Parathyroid adenoma (tissue), 2 donors: ENCODE results near the gene THAP4.

ENCODE experiments used
- H2AFZ ChIP-seq: fragments of 300-600 bp; sonication (generic); one replicate; pipeline ENCODE4 v1.7.0; 2017; ENCODE audit warnings: antibody characterized with exemption, mild to moderate bottlenecking
- H3K27ac ChIP-seq: fragments of 300-600 bp; sonication (generic); one replicate; pipeline ENCODE4 v1.7.0; 2017
- H3K27me3 ChIP-seq: fragments of 300-600 bp; sonication (generic); one replicate; pipeline ENCODE4 v1.7.0; 2017; ENCODE audit warnings: low read length; ENCODE audit not compliant: control insufficient read depth, insufficient read depth
- H3K36me3 ChIP-seq: fragments of 300-600 bp; sonication (generic); one replicate; pipeline ENCODE4 v1.7.0; 2017; ENCODE audit warnings: low read length; ENCODE audit not compliant: control insufficient read depth, insufficient read depth
- H3K4me1 ChIP-seq: fragments of 300-600 bp; sonication (generic); one replicate; pipeline ENCODE4 v1.7.0; 2017; ENCODE audit warnings: control low read depth
- H3K4me2 ChIP-seq: fragments of 300-600 bp; sonication (generic); one replicate; pipeline ENCODE4 v1.7.0; 2017; ENCODE audit warnings: low read length
- H3K4me3 ChIP-seq: fragments of 300-600 bp; sonication (generic); one replicate; pipeline ENCODE4 v1.7.0; 2017; ENCODE audit warnings: low read depth, low read length
- H3K79me2 ChIP-seq: fragments of 300-600 bp; sonication (generic); one replicate; pipeline ENCODE4 v1.7.0; 2017; ENCODE audit warnings: control low read depth
- H3K9ac ChIP-seq: fragments of 300-600 bp; sonication (generic); one replicate; pipeline ENCODE4 v1.7.0; 2017; ENCODE audit warnings: mild to moderate bottlenecking
- H3K9me3 ChIP-seq: fragments of 300-600 bp; sonication (generic); one replicate; pipeline ENCODE4 v1.7.0; 2017; ENCODE audit warnings: low read length; ENCODE audit not compliant: control insufficient read depth
- TF ChIP-seq, protein P1 (sequence below): fragments of 300-600 bp; sonication (generic); IDR thresholded peaks from one replicate; pipeline ENCODE4 v1.7.0; 2017; ENCODE audit warnings: antibody characterized with exemption, mild to moderate bottlenecking
- donor health status: primary hyperparathyroidism.

Gene THAP4

DNA sequence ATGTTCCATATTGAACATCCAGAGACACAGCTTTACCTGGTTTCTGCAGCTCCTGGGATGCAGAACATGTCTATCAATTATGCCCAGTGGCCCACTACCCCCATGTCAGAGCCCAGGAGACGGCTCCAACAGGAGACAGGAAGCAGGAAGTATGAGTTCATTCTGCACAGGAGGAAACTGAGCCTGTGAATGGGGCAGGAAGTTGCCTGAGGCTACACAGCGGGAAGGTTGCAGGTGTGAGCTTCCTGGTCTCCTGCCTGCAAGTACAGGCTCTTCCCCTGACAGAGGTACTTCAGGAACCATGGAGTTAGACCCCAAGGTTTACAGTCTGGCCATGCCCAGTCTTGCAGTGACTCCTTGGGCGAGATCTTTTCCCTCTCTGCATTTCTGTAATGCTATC lies 81.2 kb downstream of the THAP4 start:
- H3K4me3 ChIP-seq = no peak overlapping the region
- H3K27me3 ChIP-seq = no peaks in the 10 kb centered on the region
- no peak overlapping the region for H3K9ac ChIP-seq
- H3K9me3 ChIP-seq = no peaks in the 10 kb centered on the region
- H3K4me2 ChIP-seq = no peak overlapping the region
- H3K27ac ChIP-seq = no peak overlapping the region
- no peaks in the 10 kb centered on the region for H3K79me2 ChIP-seq
- H3K36me3 ChIP-seq = no peaks in the 10 kb centered on the region
- no peaks in the 10 kb centered on the region for H3K4me1 ChIP-seq
- TF ChIP-seq, protein P1, sequence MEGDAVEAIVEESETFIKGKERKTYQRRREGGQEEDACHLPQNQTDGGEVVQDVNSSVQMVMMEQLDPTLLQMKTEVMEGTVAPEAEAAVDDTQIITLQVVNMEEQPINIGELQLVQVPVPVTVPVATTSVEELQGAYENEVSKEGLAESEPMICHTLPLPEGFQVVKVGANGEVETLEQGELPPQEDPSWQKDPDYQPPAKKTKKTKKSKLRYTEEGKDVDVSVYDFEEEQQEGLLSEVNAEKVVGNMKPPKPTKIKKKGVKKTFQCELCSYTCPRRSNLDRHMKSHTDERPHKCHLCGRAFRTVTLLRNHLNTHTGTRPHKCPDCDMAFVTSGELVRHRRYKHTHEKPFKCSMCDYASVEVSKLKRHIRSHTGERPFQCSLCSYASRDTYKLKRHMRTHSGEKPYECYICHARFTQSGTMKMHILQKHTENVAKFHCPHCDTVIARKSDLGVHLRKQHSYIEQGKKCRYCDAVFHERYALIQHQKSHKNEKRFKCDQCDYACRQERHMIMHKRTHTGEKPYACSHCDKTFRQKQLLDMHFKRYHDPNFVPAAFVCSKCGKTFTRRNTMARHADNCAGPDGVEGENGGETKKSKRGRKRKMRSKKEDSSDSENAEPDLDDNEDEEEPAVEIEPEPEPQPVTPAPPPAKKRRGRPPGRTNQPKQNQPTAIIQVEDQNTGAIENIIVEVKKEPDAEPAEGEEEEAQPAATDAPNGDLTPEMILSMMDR = no peak
- H2AFZ ChIP-seq = no peak overlapping the region

- no peaks in the 10 kb centered on the region for H3K4me1 ChIP-seq
- no peak overlapping the region for H3K27ac ChIP-seq
- H3K27me3 ChIP-seq = no peaks in the 10 kb centered on the region
- H3K79me2 ChIP-seq = no peaks in the 10 kb centered on the region
- H2AFZ ChIP-seq = no peak overlapping the region
- H3K9ac ChIP-seq = no peak overlapping the region
- no peak overlapping the region for H3K4me2 ChIP-seq
- TF ChIP-seq, protein P1 = no peak
- H3K4me3 ChIP-seq = no peak overlapping the region
- no peaks in the 10 kb centered on the region for H3K36me3 ChIP-seq
- H3K9me3 ChIP-seq = no peaks in the 10 kb centered on the region
These were observed 82.2 kb downstream of the THAP4 start for GRCh38 chr2:241554610-241555322.

DNA sequence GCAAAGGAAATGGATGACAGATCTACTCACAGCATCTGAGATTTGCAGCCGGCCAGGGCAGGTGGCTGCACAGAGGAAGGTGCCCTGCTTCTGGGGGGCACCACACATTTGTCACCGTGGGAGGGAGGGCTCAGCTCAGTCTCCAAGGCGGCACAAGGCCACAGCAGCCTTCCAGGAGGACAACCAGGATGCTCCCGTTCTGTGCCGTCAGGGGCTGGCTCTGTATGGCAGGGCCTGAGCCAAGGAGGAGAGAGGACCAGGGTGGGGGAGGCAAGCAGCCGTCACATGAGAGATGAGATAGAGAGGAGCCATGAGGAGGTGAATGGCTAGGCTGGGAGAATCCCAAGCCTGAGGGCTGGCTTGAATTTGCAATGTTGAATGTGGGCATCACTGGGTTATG lies 83.0 kb downstream of the THAP4 start:
- Histone ChIP-seq H3K4me1 (no peaks in the 10 kb centered on the region), H3K79me2 (no peaks in the 10 kb centered on the region), H3K36me3 (no peaks in the 10 kb centered on the region), H2AFZ (no peak overlapping the region), H3K27ac (no peak overlapping the region), H3K4me2 (no peak overlapping the region), H3K27me3 (no peaks in the 10 kb centered on the region), H3K4me3 (no peak overlapping the region), H3K9ac (no peak overlapping the region), H3K9me3 (no peaks in the 10 kb centered on the region)
- TF ChIP-seq, protein P1 = no peak

- Histone ChIP-seq H3K27me3 (no peaks in the 10 kb centered on the region), H3K9ac (no peak overlapping the region), H3K36me3 (no peaks in the 10 kb centered on the region), H3K79me2 (no peaks in the 10 kb centered on the region), H3K4me3 (no peak overlapping the region), H3K27ac (no peak overlapping the region), H2AFZ (no peak overlapping the region), H3K9me3 (no peaks in the 10 kb centered on the region), H3K4me2 (no peak overlapping the region), H3K4me1 (no peaks in the 10 kb centered on the region)
- TF ChIP-seq, protein P1 = no peak
These were observed 83.5 kb downstream of the THAP4 start for GRCh38 chr2:241553512-241553830.
